Cardiac septum (tissue), 1 donor: ENCODE measurements around the gene PRMT7. TPM values are rescaled to one million over a fixed set of nuclear protein-coding genes. Genes with fewer than 3 reads are reported as not detected.

Experiments
- DNase-seq: peaks from one replicate; pipeline ENCODE4 v3.0.0-alpha.2; 2020; ENCODE audit warnings: low spot score
- intact Hi-C: fragments of 100-400 bp; cut with DNase I; formaldehyde crosslinking; loops from one replicate; pipeline ENCODE4 v1.14.0; 2022
- total RNA-seq: library from RNA; stranded (reverse); fragmentation: NEBNext Ultra II Directional; extraction: Animal tissue kit (Norgen Biotek cat#: 25700); gene quantifications from one replicate; pipeline ENCODE4 v1.2.1, GENCODE V29; 2021
- donor health status: DM: no; HTN: no; CAD: no.

PRMT7 gene
- total RNA-seq, 1 donor from 2014 or later, result 24.2 TPM

DNA sequence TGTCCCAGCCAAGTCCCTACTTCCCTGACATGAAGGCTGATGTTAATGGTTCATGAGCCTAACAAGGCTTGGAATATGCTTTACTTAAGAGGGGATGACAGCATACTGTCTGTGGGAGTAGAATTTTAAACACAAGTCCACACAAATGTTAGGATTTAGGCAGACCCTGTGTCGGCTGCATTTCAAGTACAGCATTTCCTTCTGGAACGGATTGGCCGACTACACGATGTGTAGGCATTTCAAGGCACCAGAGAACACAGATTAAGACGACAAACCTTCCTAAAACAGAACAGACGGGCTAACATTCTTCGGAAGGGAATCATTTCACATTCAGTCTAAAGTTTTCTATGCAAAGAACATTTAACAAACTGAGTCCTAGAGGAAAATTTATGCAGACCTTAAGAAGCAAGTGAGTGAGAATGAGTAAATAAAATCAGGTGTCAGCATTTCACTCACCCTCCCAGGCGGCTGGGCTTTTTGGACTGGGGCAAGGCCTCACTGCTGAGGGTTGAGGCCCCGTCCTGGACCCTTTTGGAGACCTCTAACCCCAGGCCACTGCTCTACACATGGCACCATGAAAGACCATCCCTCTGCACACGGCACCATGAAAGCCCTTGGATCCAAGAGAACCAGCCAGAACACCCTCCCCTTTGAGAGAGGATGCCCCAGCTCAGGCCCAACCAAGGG lies 70.0 kb downstream of the PRMT7 start:
- no peak for DNase-seq
- intact Hi-C loops, result no loop called here

- intact Hi-C loops, result no loop called here
- DNase-seq, result no peak
Observed at GRCh38 chr16:68381363-68381724, 70.5 kb downstream of the PRMT7 start.

DNA sequence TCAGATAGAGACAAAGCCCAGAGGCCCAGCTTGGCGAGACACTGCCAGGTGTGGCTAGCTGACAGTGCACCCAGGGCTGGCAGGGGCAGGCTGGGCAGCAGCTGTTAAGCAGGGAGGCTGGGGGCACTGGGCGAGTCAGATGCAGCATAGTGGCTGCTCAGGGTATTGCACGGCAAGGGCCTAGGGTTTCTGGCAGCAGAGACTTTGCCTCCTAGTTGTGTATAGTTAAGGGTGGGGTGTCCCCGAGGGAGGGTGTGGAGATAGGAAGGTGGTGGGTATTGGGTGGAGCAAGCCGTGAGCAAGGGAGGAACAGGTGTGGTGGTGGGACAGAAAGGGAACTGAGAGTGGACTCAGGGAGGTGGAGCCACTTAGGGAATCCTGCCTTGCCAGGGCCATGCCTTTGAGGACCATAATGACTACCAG lies 71.5 kb downstream of the PRMT7 start:
- no peak for DNase-seq
- intact Hi-C loops, result no loop called here

DNA sequence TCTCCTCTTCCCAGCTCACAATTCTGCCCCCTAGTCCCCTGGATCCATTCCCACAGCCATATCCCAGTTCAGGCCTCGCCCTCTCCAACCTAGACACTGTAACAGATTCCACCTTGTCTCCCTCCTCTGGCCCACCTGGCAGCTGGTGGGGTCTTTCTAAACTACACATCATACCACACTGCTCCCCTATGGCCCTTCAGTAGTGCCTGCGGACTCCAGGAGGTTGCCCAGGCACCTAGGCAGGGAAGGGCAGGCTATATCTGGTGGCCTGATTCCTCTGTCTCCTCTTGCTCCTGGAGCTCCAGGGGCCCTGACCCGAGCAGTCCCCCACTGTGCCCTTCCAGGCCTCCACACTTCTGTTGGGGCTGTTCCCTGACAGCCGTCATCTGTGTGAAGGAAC lies 73.0 kb downstream of the PRMT7 start:
- intact Hi-C loops, result no loop called here
- no peak for DNase-seq

DNA sequence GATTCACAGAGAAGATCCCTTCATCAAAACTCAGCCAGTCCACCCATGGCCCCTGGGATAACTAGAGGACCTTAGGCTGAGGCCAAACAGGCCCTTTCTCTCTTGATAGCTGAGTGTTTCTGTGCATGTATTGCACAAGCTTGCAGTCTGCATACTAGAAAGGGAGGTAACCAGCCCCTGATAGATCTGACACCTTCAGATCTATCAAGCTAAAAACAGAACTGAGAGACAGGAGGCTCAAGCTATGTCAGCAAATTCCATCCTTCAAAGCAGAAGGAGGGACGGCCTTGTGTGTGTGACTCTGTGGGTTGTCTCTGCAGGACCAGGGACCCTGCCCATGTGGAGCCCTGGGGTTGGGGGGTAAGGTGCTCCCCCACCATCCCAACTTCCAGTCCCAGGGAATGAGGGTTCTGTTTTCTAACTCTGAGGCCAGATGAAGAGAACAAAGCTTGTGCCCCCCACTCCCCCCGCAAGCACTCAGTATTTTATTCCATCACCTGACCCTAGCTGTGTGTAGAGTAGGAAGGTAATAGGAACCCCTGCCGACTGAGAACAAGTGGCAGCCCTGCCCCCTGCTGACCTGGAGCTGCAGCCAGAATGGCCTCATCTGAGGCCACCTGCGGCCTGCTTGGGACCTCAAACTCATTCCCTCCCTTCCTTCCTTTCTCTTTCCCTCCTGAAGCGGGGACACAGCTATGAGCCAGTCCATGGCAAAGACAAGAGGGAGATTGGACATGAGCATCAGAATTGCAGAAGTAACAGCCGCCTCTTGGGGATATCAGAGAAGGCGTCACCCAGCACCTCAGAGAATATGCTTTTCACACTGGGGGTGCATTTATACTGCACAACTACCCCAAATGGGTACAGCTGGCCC lies 73.7 kb downstream of the PRMT7 start:
- no peak for DNase-seq

DNA sequence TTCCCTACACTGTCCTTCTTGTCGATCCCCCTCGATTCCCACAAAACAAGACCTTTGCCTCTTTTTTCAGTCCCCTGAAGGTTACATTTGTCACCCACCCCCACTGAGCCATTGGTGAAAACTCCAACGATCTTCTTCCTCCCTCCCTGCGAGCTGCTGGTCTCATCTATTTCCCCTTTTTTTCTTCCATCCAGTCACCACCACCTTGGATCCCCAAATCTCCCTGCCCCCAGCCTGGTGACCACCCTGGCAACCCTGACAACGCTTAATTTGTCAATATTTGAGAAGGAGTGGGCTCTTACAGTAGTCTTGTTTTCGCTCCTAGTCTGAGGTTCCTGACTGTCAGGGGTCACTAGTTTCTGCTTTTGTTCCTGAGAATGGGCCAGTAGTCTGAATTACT lies 74.6 kb downstream of the PRMT7 start:
- DNase-seq, result no peak
- intact Hi-C loops, result no loop called here

More for the DNA sequence above, 73.7 kb downstream of the PRMT7 start:
- intact Hi-C loops, result no loop called here

GRCh38 chr16:68386628-68387027 lies 75.8 kb downstream of the PRMT7 start:
- no peak for DNase-seq
- intact Hi-C loops, result no loop called here

DNA sequence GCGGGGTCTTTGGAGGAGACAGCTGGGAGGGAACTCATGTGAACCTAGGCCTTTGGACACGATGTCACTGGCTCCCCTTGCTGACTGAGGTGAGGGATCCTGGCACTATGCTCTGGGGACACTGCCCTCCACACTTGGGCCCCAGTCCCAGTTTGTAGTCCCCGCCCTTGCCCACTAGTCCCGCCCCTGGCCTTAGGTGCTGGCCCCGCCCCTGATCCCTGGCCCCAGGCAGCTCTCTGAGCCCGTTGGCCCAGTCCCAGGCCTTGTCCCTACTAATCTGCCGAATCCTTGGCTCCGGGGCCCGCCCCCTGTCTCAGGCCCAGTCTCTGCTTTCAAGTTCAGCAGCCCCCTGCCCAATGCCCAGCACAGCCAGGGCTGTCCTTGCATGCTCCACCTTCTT lies 76.5 kb downstream of the PRMT7 start:
- intact Hi-C loops, result no loop called here
- DNase-seq, result no peak

- no peak for DNase-seq
- intact Hi-C loops, result no loop called here
Observed at GRCh38 chr16:68388124-68388523, 77.3 kb downstream of the PRMT7 start.

GRCh38 chr16:68389006-68389405 lies 78.2 kb downstream of the PRMT7 start:
- no peak for DNase-seq
- intact Hi-C loops, result no loop called here

DNA sequence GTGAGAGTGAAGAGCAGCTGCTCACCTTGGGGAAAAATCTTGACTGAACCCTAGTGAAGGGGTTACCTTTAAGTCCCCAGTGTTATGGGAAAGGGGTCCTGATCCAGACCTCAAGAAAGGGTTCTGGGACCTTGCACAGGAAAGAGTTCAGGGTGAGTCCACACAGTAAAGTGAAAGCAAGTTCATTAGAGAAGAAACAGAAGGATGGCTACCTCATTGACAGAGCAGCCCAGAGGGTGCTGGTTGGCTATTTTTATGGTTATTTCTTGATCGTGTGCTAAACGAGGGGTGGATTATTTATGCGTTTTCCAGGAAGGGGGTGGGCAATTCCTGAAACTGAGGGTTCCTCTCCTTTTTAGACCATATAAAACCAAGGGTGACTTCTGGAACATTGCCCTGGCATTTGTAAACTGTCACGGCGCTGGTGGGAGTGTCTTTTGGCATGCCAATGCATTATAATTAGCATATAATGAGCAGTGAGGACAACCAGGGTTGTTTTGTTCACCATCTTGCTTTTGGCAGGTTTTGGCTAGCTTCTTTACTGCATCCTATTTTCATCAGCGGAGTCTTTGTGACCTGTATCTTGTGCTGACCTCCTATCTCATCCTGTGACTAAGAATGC lies 79.0 kb downstream of the PRMT7 start:
- intact Hi-C loops, result no loop called here
- no peak for DNase-seq

- no peak for DNase-seq
- intact Hi-C loops, result no loop called here
Observed at GRCh38 chr16:68393333-68393732, 82.5 kb downstream of the PRMT7 start.

DNA sequence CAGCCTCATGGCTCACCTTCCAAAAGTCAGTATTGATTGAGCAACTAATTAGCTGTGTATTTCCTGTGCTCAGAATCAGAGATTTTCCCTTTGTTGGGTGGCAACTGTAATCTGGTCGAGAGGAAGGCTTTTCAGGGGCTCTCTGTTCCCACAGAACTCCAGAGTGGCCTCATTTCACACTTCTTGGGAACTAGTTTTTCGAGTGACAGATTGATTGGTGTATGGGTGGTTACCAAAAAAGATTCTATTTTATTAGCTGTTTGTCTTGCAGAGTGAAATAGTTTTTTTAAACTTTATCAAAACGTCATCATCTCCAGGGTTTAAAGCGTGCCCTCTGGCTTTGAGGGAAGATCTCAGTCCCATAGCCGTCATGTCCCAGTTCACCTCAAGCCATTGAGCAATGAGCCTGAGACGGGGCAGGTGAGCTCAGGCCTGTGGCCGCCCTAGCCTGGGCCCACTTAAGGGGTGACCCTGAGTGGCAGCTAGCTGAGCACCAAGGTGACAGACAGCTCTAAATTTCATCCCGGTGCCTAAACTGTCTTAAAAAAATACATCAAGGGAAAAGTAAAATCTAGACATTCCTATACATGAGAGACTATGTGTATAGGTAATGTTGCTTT lies 84.5 kb downstream of the PRMT7 start:
- intact Hi-C loops, result no loop called here

GRCh38 chr16:68395815-68396214 lies 85.0 kb downstream of the PRMT7 start:
- DNase-seq, result no peak
- intact Hi-C loops, result loop anchor here (2.0 kb wide), 1 partner anchor 113 kb away; no protein-coding TSS in a partner anchor

More for the DNA sequence above, 84.5 kb downstream of the PRMT7 start:
- no peak for DNase-seq

DNA sequence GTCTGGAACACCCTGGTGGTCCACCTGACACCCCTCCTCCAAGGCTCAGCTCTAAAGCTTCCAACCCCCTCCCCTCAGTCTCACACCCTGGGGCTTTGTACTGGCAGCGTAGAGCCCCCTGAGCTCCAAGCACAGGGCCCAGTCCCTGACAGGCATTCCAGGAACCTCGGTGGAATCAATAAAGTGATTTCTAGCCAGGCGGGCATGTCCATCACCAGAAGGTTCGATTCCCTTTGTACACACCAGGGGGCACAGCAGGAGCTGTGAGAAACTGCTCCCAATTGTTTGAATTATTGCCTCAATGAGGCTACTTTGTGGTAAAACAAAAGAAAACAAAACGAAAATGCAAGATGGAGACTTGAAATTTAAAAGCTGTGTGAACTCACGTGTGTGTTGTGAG lies 85.7 kb downstream of the PRMT7 start:
- intact Hi-C loops, result loop anchor here (2.0 kb wide), 1 partner anchor 112 kb away; no protein-coding TSS in a partner anchor
- no peak for DNase-seq

DNA sequence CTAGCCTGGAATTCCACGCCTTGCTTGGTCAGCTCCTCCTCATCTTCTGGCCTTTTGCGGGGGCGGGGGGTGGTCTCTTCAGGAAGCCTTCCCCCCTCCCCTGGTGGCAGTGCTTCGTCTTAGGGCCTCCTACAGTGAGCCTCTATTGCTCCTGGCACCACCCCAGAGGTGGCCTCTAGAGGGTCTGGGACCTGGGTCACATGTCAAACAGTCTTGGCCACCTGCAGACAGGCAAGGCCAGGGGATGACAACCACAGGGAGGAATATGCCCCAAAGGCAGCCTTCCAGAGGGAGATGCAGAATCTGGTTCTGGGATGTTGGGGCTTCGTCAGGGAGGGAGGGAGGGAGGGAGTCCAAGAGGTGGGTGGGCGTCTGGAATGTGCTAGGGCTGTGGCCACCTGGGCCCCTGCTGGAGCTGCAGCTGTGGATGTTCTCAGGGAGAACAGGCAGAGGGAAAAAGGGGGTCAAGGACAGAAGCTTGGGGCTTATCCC lies 86.9 kb downstream of the PRMT7 start:
- intact Hi-C loops, result loop anchor here (2.0 kb wide), 1 partner anchor 111 kb away; no protein-coding TSS in a partner anchor
- DNase-seq, result no peak

GRCh38 chr16:68399456-68399855 lies 88.6 kb downstream of the PRMT7 start:
- intact Hi-C loops, result no loop called here
- DNase-seq, result no peak

DNA sequence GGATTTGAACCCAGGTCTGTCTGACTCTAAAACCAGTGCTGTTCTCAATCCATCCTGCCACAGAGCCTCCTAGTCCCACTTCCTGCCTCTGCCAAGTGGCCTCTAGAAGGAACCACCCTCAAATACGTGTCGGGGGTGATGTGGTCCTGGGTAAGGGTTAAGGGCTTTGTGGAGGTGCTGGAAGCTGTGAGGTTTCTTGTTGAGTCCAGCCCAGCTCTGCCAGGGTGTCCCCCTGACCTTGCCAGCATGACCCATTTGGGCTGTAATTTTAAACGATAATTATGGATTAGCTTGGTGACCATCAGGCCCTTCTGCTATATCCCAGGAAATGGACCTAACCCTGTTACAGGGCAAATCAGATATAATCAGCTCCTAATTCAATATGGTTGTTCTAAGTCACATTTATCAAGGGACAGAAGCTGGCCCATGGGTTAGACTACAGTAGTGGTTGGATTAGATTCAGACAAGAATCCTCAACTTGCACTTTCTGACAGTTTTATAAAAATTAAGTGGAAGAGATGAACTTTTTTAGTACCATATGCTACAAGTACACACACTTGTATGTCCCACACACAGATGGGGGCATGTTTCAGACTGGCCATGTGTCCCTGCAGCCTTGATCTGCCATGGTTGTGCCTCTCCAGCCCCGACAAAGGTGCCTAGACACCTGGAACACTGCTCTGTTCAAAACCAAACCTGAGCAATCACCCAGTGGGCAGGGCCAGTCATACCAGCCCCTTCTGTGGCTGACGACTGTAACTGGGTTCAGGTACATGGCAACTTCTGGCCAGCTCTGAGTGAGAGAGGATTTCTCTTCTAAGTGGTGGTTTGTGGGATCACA lies 89.5 kb downstream of the PRMT7 start:
- no peak for DNase-seq
- intact Hi-C loops, result no loop called here

DNA sequence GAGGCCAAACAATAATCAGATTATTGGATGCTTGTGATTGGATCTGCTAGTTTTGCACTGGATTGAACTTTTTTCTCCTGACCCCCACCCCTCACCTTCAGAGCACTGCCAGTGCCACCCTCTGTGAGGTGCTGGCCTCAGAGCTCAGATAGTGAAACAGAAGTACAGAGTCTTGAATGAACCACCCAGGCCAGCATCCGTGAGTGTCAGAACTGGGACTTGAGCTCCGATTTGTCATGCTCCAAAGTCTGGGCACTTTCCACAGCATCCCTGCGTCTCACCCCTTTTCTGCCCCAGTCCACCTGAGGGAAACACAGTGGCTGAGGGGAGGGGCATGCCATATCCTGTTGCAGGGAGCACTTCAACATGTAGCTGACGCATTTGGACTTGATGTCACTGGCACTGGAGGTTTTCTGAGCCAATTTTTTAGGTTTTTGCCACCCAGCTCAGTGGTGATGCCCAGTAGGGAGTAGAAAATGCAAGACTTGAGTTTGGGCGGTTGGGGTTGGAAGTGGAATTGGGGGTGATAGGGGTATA lies 90.2 kb downstream of the PRMT7 start:
- intact Hi-C loops, result no loop called here
- no peak for DNase-seq
